B cell (primary cell): ENCODE data around the gene CCDC138. TPM values are rescaled to one million over a fixed set of nuclear protein-coding genes. Genes with fewer than 3 reads are reported as not detected.

Experiments used
- ATAC-seq: fragments of 200-7000 bp; cut with Tn5 transposase; one replicate; pipeline ENCODE4 v1.10.0; 2021; ENCODE audit warnings: low read depth, mild to moderate bottlenecking, moderate number of reproducible peaks, moderate library complexity
- CTCF ChIA-PET: fragments of 350-600 bp; sonication (Branson Sonifier 250); formaldehyde crosslinking; loops from one replicate; lab custom pipeline; 2021; ENCODE audit warnings: antibody characterized with exemption, inconsistent platforms; lab: Charles Lee
- POLR2A ChIA-PET: fragments of 350-600 bp; sonication (Branson Sonifier 250); formaldehyde crosslinking; loops from one replicate; lab custom pipeline; 2021; ENCODE audit warnings: antibody characterized with exemption; lab: Charles Lee
- DNase-seq: peaks from one replicate; pipeline ENCODE4 v3.0.0; 2013
- H2AFZ ChIP-seq: 2 replicates; pipeline ENCODE4 v1.6.1; 2012; ENCODE audit warnings: mild to moderate bottlenecking, low read depth, low read length; ENCODE audit not compliant: insufficient read depth, poor library complexity, severe bottlenecking
- H3K27ac ChIP-seq, 2 donors: 1 replicate in 1 of 2; 2 replicates in 1 of 2; pipeline ENCODE4 v1.5.1; 2012 to 2013; ENCODE audit warnings: low read length in 2 of 2, mild to moderate bottlenecking in 2 of 2, moderate library complexity in 1 of 2
- H3K27me3 ChIP-seq, 4 experiments: fragments of 200-600 bp in 1 of 4; sonication (generic) in 1 of 4; replicated peaks in 1 of 4; 1 replicate in 2 of 4; 2 replicates in 2 of 4; pipeline versions ENCODE4 v1.6.1 to v1.7.0; 2013 to 2016; ENCODE audit warnings: low read length in 3 of 4, mild to moderate bottlenecking in 2 of 4, mixed read lengths in 1 of 4, moderate library complexity in 1 of 4; ENCODE audit not compliant: insufficient read depth in 4 of 4, control insufficient read depth in 3 of 4; ENCODE audit errors: control extremely low read depth in 1 of 4
- H3K36me3 ChIP-seq, 2 experiments: replicated peaks in 1 of 2; 1 replicate in 1 of 2; 2 replicates in 1 of 2; pipeline versions ENCODE4 v1.6.1 to v1.7.1; 2013; ENCODE audit warnings: low read length in 1 of 2; ENCODE audit not compliant: insufficient read depth in 2 of 2, control insufficient read depth in 1 of 2; ENCODE audit errors: control extremely low read depth in 1 of 2, extremely low read depth in 1 of 2
- H3K4me1 ChIP-seq, 2 donors: fragments of 200-600 bp in 1 of 2; sonication (generic) in 1 of 2; 1 replicate in 1 of 2; 2 replicates in 1 of 2; pipeline versions ENCODE4 v1.5.1 to v1.6.1; 2013 to 2017; ENCODE audit warnings: low read length in 2 of 2; ENCODE audit not compliant: control insufficient read depth in 2 of 2, insufficient read depth in 2 of 2
- H3K4me2 ChIP-seq: replicated peaks from 2 replicates; pipeline ENCODE3; 2012; ENCODE audit warnings: mild to moderate bottlenecking, low read depth, low read length; ENCODE audit not compliant: poor library complexity, severe bottlenecking
- H3K4me3 ChIP-seq, 5 experiments: fragments of 200-600 bp in 1 of 5; sonication (generic) in 1 of 5; 1 replicate in 3 of 5; 2 replicates in 2 of 5; pipeline versions ENCODE4 v1.5.1 to v1.7.0; 2011 to 2016; ENCODE audit warnings: low read length in 4 of 5, mild to moderate bottlenecking in 4 of 5, low read depth in 2 of 5, control low read depth in 1 of 5, moderate library complexity in 1 of 5; ENCODE audit not compliant: insufficient read depth in 1 of 5; ENCODE audit errors: control extremely low read depth in 1 of 5, extremely low read depth in 1 of 5
- H3K79me2 ChIP-seq: fragments of 200-600 bp; sonication (generic); one replicate; pipeline ENCODE4 v1.6.0; 2016; ENCODE audit warnings: low read length; ENCODE audit not compliant: control insufficient read depth, insufficient read depth
- H3K9ac ChIP-seq: fragments of 200-600 bp; sonication (generic); 2 replicates; pipeline ENCODE4 v1.6.1; 2017; ENCODE audit warnings: mild to moderate bottlenecking, low read length, moderate library complexity
- H3K9me3 ChIP-seq, 3 donors: one replicate each; pipeline versions ENCODE4 v1.6.1 to v1.7.1; 2013; ENCODE audit warnings: low read length in 2 of 3; ENCODE audit not compliant: control insufficient read depth in 2 of 3, insufficient read depth in 1 of 3; ENCODE audit errors: control extremely low read depth in 1 of 3
- H4K20me1 ChIP-seq: 2 replicates; pipeline ENCODE4 v1.6.0; 2012; ENCODE audit warnings: mild to moderate bottlenecking, low read length; ENCODE audit not compliant: insufficient read depth, control insufficient read depth, poor library complexity, severe bottlenecking
- H3K27ac Mint-ChIP-seq: one replicate; pipeline ENCODE4 v1.8.0; 2021; ENCODE audit warnings: mixed read lengths
- H3K27me3 Mint-ChIP-seq: one replicate; pipeline ENCODE4 v1.8.0; 2021; ENCODE audit warnings: mixed read lengths
- H3K4me1 Mint-ChIP-seq: one replicate; pipeline ENCODE4 v1.8.0; 2021; ENCODE audit warnings: mixed read lengths
- H3K4me3 Mint-ChIP-seq: one replicate; pipeline ENCODE4 v1.8.0; 2021; ENCODE audit warnings: mixed read lengths
- H3K9me3 Mint-ChIP-seq: one replicate; pipeline ENCODE4 v1.8.0; 2022; ENCODE audit warnings: mixed read lengths; ENCODE audit not compliant: insufficient read depth
- EZH2 ChIP-seq: IDR thresholded peaks from 2 replicates; pipeline ENCODE4 v1.6.1; 2012; ENCODE audit warnings: borderline replicate concordance, low read depth, mild to moderate bottlenecking, moderate library complexity, low read length; ENCODE audit not compliant: insufficient read depth, poor library complexity, severe bottlenecking
- WGBS: methylation state at CpG from one replicate; pipeline ENCODE4 v1.1.5; 2013; ENCODE audit warnings: missing lambda C conversion rate; ENCODE audit not compliant: insufficient coverage; 5-methylcytosine and 5-hydroxymethylcytosine counted together
- intact Hi-C: fragments of 100-400 bp; cut with micrococcal nuclease; formaldehyde crosslinking; loops from one replicate; pipeline ENCODE4 v1.10.0; 2022
- polyA plus RNA-seq: library from polyadenylated mRNA; depleted of rRNA; stranded (reverse); fragments of >200 nt; gene quantifications from 2 replicates; pipeline ENCODE4 v1.2.3, GENCODE V29; 2012
- total RNA-seq, 2 donors: library from RNA; stranded (reverse); fragments of 120-200 nt in 1 of 2; gene quantifications; 1 replicate in 1 of 2; 2 replicates in 1 of 2; pipeline versions ENCODE4 v1.2.3 to v1.2.4, GENCODE V29; 2013 to 2022
- TF ChIP-seq, protein P1 (sequence below): fragments of 200-600 bp; IDR thresholded peaks from one replicate; pipeline ENCODE4 v1.8.0; 2022; ENCODE audit warnings: antibody characterized with exemption, mild to moderate bottlenecking

Gene CCDC138
- total and polyA plus RNA-seq, 2 donors (not counting 1 experiment from before 2014, with no cell fraction given): 3.3 to 16.3 TPM

DNA sequence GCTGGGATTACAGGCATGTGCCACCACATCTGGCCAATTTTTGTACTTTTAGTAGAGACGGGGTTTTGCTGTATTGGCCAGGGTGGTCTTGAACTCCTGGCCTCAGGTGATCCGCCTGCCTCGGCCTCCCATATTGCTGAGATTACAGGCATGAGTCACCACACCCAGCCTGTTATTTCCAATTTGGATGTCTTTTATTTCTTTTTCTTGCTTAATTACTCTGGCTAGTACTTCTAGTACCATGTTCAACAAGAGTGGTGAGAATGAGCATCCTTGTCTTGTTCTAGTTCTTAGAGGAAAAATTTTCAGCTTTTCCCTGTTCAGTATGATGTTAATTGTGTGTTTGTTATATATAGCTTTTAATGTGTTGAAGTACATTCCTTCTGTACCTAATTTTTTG is 23.4 kb downstream of the CCDC138 start:
- no peak for DNase-seq
- Histone ChIP-seq H3K27me3 (no peaks in the 10 kb centered on the region), H3K9me3 (peaks cover 3 to 13% (median 5%) of the 10 kb centered on the region in 3 donors), H3K27ac (no peak overlapping the region), H3K36me3 (peaks cover 7 to 20% of the 10 kb centered on the region in 2 experiments), H3K4me2 (no peak overlapping the region), H3K79me2 (no peaks in the 10 kb centered on the region), H3K9ac (no peak overlapping the region), H4K20me1 (no peaks in the 10 kb centered on the region), H2AFZ (no peak overlapping the region), H3K4me3 (no peak overlapping the region), H3K4me1 (no peaks in the 10 kb centered on the region)
- intact Hi-C loops: no loop called here
- ChIA-PET POLR2A (no interaction called here), CTCF (no interaction called here)
- H3K27ac Mint-ChIP-seq: no peak overlapping the region
- H3K4me3 Mint-ChIP-seq: no peak overlapping the region
- no peak for TF ChIP-seq EZH2
- TF ChIP-seq, protein P1, sequence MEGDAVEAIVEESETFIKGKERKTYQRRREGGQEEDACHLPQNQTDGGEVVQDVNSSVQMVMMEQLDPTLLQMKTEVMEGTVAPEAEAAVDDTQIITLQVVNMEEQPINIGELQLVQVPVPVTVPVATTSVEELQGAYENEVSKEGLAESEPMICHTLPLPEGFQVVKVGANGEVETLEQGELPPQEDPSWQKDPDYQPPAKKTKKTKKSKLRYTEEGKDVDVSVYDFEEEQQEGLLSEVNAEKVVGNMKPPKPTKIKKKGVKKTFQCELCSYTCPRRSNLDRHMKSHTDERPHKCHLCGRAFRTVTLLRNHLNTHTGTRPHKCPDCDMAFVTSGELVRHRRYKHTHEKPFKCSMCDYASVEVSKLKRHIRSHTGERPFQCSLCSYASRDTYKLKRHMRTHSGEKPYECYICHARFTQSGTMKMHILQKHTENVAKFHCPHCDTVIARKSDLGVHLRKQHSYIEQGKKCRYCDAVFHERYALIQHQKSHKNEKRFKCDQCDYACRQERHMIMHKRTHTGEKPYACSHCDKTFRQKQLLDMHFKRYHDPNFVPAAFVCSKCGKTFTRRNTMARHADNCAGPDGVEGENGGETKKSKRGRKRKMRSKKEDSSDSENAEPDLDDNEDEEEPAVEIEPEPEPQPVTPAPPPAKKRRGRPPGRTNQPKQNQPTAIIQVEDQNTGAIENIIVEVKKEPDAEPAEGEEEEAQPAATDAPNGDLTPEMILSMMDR: no peak
- H3K27me3 Mint-ChIP-seq: no peaks in the 10 kb centered on the region
- no peaks in the 10 kb centered on the region for H3K4me1 Mint-ChIP-seq
- ATAC-seq: no peak
- peaks cover 8% of the 10 kb centered on the region for H3K9me3 Mint-ChIP-seq
- 100% methylated on average over 3 of the region's 3 CpGs for WGBS

DNA sequence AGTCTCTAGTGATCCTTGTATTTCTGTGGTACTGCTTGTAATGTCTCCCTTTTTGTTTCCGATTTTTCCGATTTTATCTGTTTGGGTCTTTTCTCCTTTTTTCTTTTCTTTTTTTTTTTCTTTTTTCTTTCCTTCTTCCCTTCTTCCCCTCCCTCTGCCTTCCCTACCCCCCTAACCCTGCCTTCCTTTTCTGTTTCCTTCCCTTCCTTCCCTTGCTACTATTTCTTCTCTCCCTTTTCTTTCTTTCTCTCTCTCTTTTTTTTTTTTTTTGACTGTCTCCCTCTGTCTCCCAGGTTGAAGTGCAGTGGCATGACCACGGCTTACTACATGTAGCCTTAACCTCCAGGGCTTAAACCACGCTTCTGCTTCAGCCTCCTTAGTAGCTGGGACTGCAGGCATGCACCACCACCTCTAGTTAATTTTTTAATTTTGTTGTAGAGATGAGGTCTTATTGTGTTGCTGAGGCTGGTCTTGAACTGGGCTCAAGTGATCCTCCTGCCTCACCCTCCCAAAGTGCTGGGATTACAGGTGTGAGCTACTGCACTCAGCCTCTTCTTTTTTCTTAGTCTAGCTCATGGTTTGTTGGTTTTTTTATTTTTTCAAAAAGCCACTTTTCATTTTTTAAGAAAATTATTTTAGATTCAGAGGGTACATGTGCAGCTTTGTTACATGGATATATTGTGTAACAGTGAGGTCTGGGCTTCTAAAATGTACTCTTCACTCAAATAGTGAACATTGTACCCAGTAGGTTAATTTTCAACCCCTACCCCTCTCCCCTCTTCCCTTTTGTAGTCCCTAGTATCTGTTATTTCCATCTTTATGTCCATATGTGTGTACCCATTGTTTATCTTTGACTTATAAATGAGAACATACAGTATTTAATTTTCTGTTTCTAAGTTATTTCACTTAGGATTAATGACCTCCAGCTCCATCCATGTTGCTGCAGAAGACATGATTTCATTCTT is 24.7 kb downstream of the CCDC138 start:
- Mint-ChIP-seq H3K4me1 (no peaks in the 10 kb centered on the region), H3K27ac (no peak overlapping the region), H3K4me3 (no peak overlapping the region), H3K9me3 (peaks cover 8% of the 10 kb centered on the region), H3K27me3 (no peaks in the 10 kb centered on the region)
- H3K4me2 ChIP-seq: no peak overlapping the region
- H3K27me3 ChIP-seq: no peaks in the 10 kb centered on the region
- ChIA-PET POLR2A (no interaction called here), CTCF (no interaction called here)
- TF ChIP-seq EZH2: no peak
- intact Hi-C loops: no loop called here
- peaks cover 7 to 18% of the 10 kb centered on the region in 2 experiments for H3K36me3 ChIP-seq
- H4K20me1 ChIP-seq: no peaks in the 10 kb centered on the region
- H3K27ac ChIP-seq: no peak overlapping the region
- H3K9ac ChIP-seq: no peak overlapping the region
- H3K4me1 ChIP-seq: no peaks in the 10 kb centered on the region
- H3K9me3 ChIP-seq: peaks cover 3 to 13% (median 5%) of the 10 kb centered on the region in 3 donors
- no peak overlapping the region for H3K4me3 ChIP-seq
- no peak for ATAC-seq
- WGBS: no CpG with 5 or more reads among the region's 4 CpGs
- H2AFZ ChIP-seq: no peak overlapping the region
- no peaks in the 10 kb centered on the region for H3K79me2 ChIP-seq
- DNase-seq: no peak
